Natural killer cell (primary cell): ENCODE results near the gene ARID5B. TPM values are rescaled to one million over a fixed set of nuclear protein-coding genes. Genes with fewer than 3 reads are reported as not detected.
A peak's percentile ranks its signal among the peaks of the same experiment; 100 is the strongest.

Source experiments
- ATAC-seq, 3 donors: fragments of 150-1000 bp in 2 of 3; fragments of 200-7000 bp in 1 of 3; cut with Tn5 transposase; 1 replicate in 1 of 3; 2 replicates in 2 of 3; pipeline ENCODE4 v1.10.0; 2021; ENCODE audit warnings: mild to moderate bottlenecking in 2 of 3, moderate library complexity in 2 of 3
- DNase-seq, 2 donors: peaks; one replicate each; pipeline versions ENCODE4 v3.0.0 to v3.0.0-alpha.2; 2013 to 2021; ENCODE audit warnings: mixed read lengths in 1 of 2
- H3K27ac ChIP-seq: one replicate; pipeline ENCODE4 v1.5.1; 2013; ENCODE audit warnings: mild to moderate bottlenecking, low read length
- H3K27me3 ChIP-seq: one replicate; pipeline ENCODE4 v1.6.1; 2013; ENCODE audit warnings: low read length; ENCODE audit not compliant: control insufficient read depth, insufficient read depth
- H3K36me3 ChIP-seq: one replicate; pipeline ENCODE4 v1.6.1; 2013; ENCODE audit warnings: low read length; ENCODE audit not compliant: control insufficient read depth, insufficient read depth
- H3K4me1 ChIP-seq: one replicate; pipeline ENCODE4 v1.6.1; 2013; ENCODE audit warnings: low read length; ENCODE audit not compliant: control insufficient read depth, insufficient read depth
- H3K4me3 ChIP-seq: one replicate; pipeline ENCODE4 v1.5.1; 2013; ENCODE audit warnings: low read length
- H3K9me3 ChIP-seq: one replicate; pipeline ENCODE4 v1.6.1; 2013; ENCODE audit warnings: low read length; ENCODE audit not compliant: control insufficient read depth, insufficient read depth
- H3K27ac Mint-ChIP-seq, 2 donors: one replicate each; pipeline ENCODE4 v1.8.0; 2022; ENCODE audit warnings: mild to moderate bottlenecking in 2 of 2, mixed read lengths in 2 of 2, moderate library complexity in 1 of 2
- H3K27me3 Mint-ChIP-seq, 2 donors: one replicate each; pipeline ENCODE4 v1.8.0; 2022; ENCODE audit warnings: low read depth in 2 of 2, mixed read lengths in 2 of 2
- H3K36me3 Mint-ChIP-seq: one replicate; pipeline ENCODE4 v1.8.0; 2022; ENCODE audit warnings: mixed read lengths
- H3K4me1 Mint-ChIP-seq, 2 donors: one replicate each; pipeline ENCODE4 v1.8.0; 2022; ENCODE audit warnings: mixed read lengths in 2 of 2
- H3K4me3 Mint-ChIP-seq: one replicate; pipeline ENCODE4 v1.8.0; 2022; ENCODE audit warnings: mild to moderate bottlenecking, moderate library complexity, mixed read lengths
- H3K9me3 Mint-ChIP-seq, 2 donors: one replicate each; pipeline ENCODE4 v1.8.0; 2022; ENCODE audit warnings: mixed read lengths in 2 of 2
- CTCF ChIP-seq: fragments of 200-600 bp; IDR thresholded peaks from one replicate; pipeline ENCODE4 v1.8.0; 2022; ENCODE audit warnings: antibody characterized with exemption
- WGBS: methylation state at CpG from one replicate; pipeline ENCODE4 v1.1.7; 2013; ENCODE audit warnings: missing lambda C conversion rate; ENCODE audit not compliant: insufficient coverage; 5-methylcytosine and 5-hydroxymethylcytosine counted together
- intact Hi-C: fragments of 100-400 bp; cut with micrococcal nuclease; formaldehyde crosslinking; loops from one replicate; pipeline ENCODE4 v1.14.2; 2022
- total RNA-seq, 4 donors: library from RNA; stranded (reverse); fragments of 120-200 nt in 1 of 4; gene quantifications; one replicate each; pipeline versions ENCODE4 v1.2.3 to v1.2.4, GENCODE V29; 2013 to 2022

Gene ARID5B
- total RNA-seq, 3 donors from 2014 or later (not counting 1 experiment from before 2014, with no cell fraction given): 22.3 to 44.3 (median 31.3) TPM

GRCh38 chr10:62004042-62004441 lies 102.5 kb downstream of the ARID5B start:
- no peak for DNase-seq
- Mint-ChIP-seq H3K4me3 (no peak overlapping the region), H3K27me3 (no peaks in the 10 kb centered on the region), H3K27ac (no peak overlapping the region), H3K36me3 (no peaks in the 10 kb centered on the region), H3K4me1 (peaks cover 53% of the 10 kb centered on the region in 2 donors), H3K9me3 (no peaks in the 10 kb centered on the region)
- H3K4me3 ChIP-seq: no peak overlapping the region
- no peaks in the 10 kb centered on the region for H3K4me1 ChIP-seq
- ATAC-seq: no peak
- intact Hi-C loops: no loop called here
- no peaks in the 10 kb centered on the region for H3K27me3 ChIP-seq
- H3K36me3 ChIP-seq: peaks cover 8% of the 10 kb centered on the region
- no peaks in the 10 kb centered on the region for H3K9me3 ChIP-seq
- H3K27ac ChIP-seq: no peak overlapping the region
- 100% methylated on average over 2 of the region's 3 CpGs for WGBS
- TF ChIP-seq CTCF: no peak

- H3K4me3 ChIP-seq: no peak overlapping the region
- H3K27ac ChIP-seq: no peak overlapping the region
- 100% methylated on average over 1 of the region's 2 CpGs for WGBS
- H3K36me3 ChIP-seq: peaks cover 8% of the 10 kb centered on the region
- DNase-seq (no peak), ATAC-seq (no peak)
- H3K4me3 Mint-ChIP-seq: no peak overlapping the region
- no peaks in the 10 kb centered on the region for H3K27me3 Mint-ChIP-seq
- no peaks in the 10 kb centered on the region for H3K36me3 Mint-ChIP-seq
- intact Hi-C loops: no loop called here
- H3K9me3 ChIP-seq: no peaks in the 10 kb centered on the region
- no peaks in the 10 kb centered on the region for H3K9me3 Mint-ChIP-seq
- H3K27ac Mint-ChIP-seq: no peak overlapping the region
- no peaks in the 10 kb centered on the region for H3K27me3 ChIP-seq
- no peaks in the 10 kb centered on the region for H3K4me1 ChIP-seq
- peaks cover 56 to 60% of the 10 kb centered on the region in 2 donors for H3K4me1 Mint-ChIP-seq
- TF ChIP-seq CTCF: no peak
These were observed 103.8 kb downstream of the ARID5B start for GRCh38 chr10:62005281-62005680.

- intact Hi-C loops: no loop called here
- peaks cover 8% of the 10 kb centered on the region for H3K36me3 ChIP-seq
- H3K27me3 ChIP-seq: no peaks in the 10 kb centered on the region
- H3K9me3 Mint-ChIP-seq: no peaks in the 10 kb centered on the region
- no peak overlapping the region for H3K4me3 Mint-ChIP-seq
- no peak for ATAC-seq
- no peak for TF ChIP-seq CTCF
- H3K4me1 Mint-ChIP-seq: peaks cover 56 to 64% of the 10 kb centered on the region in 2 donors
- H3K27ac ChIP-seq: no peak overlapping the region
- H3K4me3 ChIP-seq: no peak overlapping the region
- WGBS: 95% methylated on average over 3 of the region's 3 CpGs
- no peaks in the 10 kb centered on the region for H3K27me3 Mint-ChIP-seq
- no peaks in the 10 kb centered on the region for H3K9me3 ChIP-seq
- no peaks in the 10 kb centered on the region for H3K4me1 ChIP-seq
- H3K36me3 Mint-ChIP-seq: no peaks in the 10 kb centered on the region
- no peak for DNase-seq
- H3K27ac Mint-ChIP-seq: no peak overlapping the region
These were observed 104.2 kb downstream of the ARID5B start for GRCh38 chr10:62005687-62006086.

- Mint-ChIP-seq H3K27me3 (no peaks in the 10 kb centered on the region), H3K27ac (peak overlapping the region; percentile 21 to 35), H3K9me3 (no peaks in the 10 kb centered on the region), H3K4me3 (no peak overlapping the region), H3K36me3 (no peaks in the 10 kb centered on the region), H3K4me1 (peaks cover 71 to 79% of the 10 kb centered on the region in 2 donors)
- H3K9me3 ChIP-seq: no peaks in the 10 kb centered on the region
- DNase-seq: no peak
- H3K27me3 ChIP-seq: no peaks in the 10 kb centered on the region
- intact Hi-C loops: no loop called here
- H3K36me3 ChIP-seq: peaks cover 2% of the 10 kb centered on the region
- no peak for ATAC-seq
- no peak overlapping the region for H3K4me3 ChIP-seq
- H3K4me1 ChIP-seq: peaks cover 8% of the 10 kb centered on the region
- WGBS: 100% methylated on average over 2 of the region's 2 CpGs
- H3K27ac ChIP-seq: no peak overlapping the region
- TF ChIP-seq CTCF: no peak
These were observed 105.6 kb downstream of the ARID5B start for GRCh38 chr10:62007145-62007544.
